GM18951 (cell line): ENCODE data around the gene SCNN1G.

Experiments
- POLR2A ChIP-seq: IDR thresholded peaks from 4 replicates; pipeline ENCODE4 v1.6.1; 2011; ENCODE audit warnings: mild to moderate bottlenecking; ENCODE audit not compliant: insufficient read length, insufficient read depth; ENCODE audit errors: extremely low read depth
- in situ Hi-C: fragments of 300-500 bp; cut with MboI; formaldehyde crosslinking; loops from one replicate; pipeline ENCODE4 v1.12.0; 2022; ENCODE audit warnings: low sequenced_read_pairs, mixed read lengths, inconsistent platforms; ENCODE audit not compliant: unreplicated experiment

The SCNN1G gene

DNA sequence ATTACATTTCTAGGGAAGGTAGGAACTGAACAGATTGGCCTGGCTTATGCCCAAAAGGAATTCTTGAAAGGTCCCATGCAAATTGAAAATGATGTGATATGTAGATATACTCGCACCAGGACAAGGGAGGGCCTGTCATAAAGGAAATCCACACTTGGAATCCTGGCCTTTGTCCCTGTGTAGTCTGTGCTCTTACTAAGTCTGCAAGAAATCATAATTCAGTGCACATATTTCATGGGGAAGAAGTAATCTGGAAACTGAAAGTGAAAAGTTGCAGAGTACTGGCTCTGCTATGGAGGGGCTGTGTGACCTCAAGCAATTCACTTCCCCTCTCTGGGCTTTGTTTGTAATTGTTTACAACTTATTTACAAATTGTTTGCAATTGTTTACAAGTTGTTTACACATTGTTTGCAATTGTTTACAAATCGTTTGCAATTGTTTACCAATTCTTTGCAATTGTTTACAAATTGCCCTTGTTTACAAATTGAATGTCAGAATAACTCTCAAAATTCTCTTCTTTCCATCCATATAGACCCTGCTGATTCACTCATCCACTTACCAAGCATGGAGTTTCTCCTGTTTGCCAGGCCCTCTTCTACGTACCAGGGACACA lies 12.9 kb downstream of the SCNN1G start:
- in situ Hi-C loops = no loop called here
- TF ChIP-seq POLR2A = no peak

DNA sequence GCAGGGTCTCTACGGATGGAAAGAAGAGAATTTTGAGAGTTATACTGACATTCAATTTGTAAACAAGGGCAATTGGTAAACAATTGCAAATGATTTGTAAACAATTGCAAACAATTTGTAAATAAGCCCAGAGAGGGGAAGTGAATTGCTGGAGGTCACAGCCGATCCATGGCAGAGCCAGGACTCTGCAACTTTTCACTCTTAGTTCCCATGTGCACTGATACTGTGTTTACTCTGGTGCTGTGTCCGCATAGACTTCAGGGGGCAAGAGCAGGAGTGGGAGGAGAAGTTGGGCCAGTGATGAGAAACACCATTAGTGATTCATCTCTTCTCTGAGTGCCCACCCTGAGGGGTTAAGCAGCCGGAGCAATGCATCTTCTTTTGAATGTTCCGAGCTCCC lies 14.0 kb downstream of the SCNN1G start:
- in situ Hi-C loops = no loop called here
- no peak for TF ChIP-seq POLR2A

DNA sequence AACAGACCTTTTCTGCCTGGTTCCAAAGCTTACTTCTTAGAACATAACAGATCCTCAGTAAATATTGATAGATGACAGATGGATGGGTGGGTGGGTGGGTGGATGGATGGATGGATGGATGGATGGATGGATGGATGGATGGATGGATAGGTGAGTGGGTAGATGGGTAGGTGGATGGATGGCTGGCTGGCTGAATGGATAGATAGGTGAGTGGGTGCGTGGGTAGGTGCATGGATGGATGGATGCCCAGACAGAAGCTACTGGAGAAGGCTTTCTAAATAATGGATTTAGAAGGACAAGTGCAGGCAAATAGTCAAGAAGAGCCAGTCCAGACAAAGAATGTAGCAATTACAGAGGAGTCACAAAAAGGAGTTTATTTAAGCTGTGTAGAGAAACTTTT lies 19.6 kb downstream of the SCNN1G start:
- TF ChIP-seq POLR2A = no peak
- in situ Hi-C loops = no loop called here

DNA sequence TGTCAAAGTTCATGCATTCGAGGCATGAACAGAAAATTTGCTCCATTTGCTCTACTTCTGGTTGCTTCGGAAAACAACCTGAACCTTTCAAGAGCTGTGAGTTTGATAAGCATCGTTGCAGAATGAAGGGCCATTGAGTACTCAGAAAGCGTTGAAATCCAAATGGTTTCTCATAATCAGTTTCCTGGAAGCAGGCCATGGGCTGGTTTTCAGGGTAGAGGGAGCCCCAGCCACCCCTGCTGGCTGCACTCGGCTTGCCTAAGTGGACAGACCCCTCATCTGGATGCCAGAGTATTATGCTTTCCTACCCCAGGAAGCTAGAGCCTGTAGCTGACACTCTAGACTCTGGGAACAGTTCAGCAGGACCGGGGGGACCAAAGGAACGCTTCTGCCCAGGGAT lies 24.4 kb downstream of the SCNN1G start:
- in situ Hi-C loops = no loop called here
- TF ChIP-seq POLR2A = no peak

DNA sequence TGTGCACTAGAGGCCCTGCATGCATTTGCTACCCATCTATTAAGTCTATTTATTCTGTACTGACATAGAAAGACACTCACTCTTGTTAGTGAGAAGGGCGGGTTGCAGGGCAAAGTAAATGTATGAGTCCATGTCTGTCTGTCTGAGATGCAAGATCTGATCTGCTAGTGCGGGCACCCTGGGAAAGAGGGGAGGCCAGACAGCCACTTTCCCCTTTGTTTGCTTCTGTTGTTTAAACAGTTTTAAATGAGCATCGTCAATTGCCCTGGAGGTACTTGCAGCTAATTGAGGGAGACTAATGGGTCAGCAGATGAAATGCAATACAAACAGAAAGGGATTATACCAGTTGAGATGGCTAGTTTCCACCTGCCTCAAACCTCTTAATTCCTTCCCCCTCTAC lies 24.9 kb downstream of the SCNN1G start:
- in situ Hi-C loops = no loop called here

DNA sequence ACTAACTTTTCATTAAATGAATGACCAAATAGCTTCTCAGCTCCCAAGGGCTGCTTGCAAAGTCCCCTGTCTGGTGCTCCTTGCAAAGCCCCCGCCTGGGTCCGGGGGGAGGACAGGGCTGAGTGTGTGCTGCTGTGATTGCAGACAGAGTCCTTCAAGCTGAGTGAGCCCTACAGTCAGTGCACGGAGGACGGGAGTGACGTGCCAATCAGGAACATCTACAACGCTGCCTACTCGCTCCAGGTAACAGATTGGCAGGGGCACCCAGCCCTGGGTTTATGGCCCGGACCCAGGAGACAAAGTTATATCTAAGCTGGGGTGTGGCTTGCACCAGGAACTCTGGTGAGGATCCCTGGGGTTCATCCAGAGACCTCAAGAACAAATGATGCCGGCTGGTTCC lies 27.1 kb downstream of the SCNN1G start:
- in situ Hi-C loops = no loop called here
- TF ChIP-seq POLR2A = no peak

More for the DNA sequence above, 24.9 kb downstream of the SCNN1G start:
- no peak for TF ChIP-seq POLR2A

DNA sequence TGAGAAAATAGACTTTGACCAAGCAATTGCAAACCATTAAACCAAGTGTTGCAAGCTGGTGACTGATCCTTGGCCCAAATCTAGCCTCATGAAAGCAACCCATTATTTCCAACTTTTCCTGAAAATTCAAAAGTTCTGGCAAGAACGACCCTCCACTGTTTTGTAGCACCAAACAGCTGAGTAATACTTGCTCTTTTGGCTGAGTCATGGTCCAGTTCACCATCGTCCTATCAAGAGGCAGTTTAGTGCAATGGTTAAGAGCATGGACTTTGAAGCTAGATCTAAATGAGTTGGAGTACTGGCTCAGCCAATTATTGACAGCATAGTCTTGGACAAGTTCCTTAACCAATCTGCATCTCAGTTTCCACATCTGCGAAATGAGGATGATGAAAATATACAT lies 31.3 kb downstream of the SCNN1G start:
- TF ChIP-seq POLR2A = no peak
- in situ Hi-C loops = no loop called here

DNA sequence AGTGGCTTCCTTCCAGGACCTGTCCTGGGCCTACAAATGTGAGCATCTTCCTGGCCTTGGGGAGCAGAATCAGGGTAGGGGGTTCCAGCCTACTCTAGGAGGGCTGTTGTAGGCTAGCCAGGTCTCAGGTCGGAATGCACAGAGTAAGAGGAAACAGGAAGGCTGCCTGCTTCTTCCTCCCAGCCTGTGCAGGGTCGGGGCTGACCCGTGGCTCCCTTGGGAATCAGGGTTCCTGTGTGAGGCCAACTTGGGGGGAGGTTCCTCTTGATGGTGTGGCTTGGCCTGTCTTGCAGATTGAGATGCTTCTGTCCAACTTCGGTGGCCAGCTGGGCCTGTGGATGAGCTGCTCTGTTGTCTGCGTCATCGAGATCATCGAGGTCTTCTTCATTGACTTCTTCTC lies 32.3 kb downstream of the SCNN1G start:
- in situ Hi-C loops = no loop called here

DNA sequence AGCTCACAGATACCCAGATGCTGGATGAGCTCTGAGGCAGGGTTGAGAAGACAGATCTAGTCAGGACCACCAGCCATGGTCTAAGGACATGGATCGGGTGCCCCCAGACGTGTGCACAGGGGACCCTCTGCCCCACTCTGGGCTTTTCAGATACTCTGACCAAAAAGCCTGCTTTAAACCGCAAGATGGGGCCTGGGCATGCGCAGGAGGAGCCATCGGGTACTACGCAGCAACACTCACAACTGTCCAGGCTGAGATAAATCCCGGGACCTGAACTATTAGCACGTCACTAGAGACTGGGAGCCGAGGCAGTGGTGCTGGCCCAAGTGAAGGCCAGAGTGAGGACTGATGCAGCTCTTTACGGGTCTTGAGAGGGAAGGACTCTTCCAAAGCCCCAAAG lies 32.9 kb downstream of the SCNN1G start:
- no peak for TF ChIP-seq POLR2A
- in situ Hi-C loops = no loop called here

More for the DNA sequence above, 32.3 kb downstream of the SCNN1G start:
- TF ChIP-seq POLR2A = no peak

DNA sequence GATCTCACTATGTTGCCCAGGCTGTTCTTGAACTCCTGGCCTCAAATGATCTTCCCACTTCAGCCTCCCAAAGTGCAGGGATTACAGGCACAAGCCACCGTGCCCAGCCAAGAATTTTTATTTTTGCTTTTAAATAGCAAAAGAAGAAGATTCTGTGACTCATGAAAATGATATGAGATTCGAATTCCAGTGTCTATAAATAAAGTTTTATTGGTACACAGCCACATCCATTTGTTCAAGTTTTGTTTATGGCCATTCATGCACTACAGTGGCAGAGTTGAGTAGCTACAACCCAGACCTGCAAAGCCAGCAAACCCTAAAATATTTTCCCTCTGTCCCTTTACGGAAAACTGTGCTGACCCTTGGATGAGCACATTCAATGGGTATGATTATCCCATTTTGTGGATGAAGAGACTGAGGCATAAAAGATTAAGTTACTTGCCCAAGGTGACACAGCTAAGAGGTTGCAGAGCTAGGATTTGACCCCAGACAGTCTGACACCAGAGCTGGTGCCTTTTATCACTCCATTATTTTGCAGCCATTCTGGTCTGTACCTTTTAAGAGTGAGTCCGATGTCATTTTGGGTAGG lies 34.2 kb downstream of the SCNN1G start:
- in situ Hi-C loops = no loop called here

DNA sequence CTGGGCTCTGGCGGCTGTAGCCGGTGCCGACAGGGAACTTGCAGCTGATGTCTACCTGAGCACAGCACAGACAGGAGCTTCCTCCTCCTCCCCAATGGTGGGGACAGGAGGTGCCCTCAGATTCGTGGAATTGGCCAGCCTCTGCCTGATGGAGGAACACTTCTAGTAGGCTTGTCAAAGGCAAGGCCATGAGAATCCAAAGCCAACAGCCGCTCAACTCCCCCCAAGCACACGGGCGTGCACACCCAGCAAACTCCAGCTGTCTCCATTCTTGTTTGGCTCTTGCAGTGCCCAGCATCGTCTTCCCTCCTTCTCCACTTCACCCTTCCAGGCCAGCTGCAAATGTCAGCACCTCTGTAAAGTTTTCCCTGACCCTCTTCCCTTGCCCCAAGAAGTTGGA lies 35.1 kb downstream of the SCNN1G start:
- in situ Hi-C loops = no loop called here
- no peak for TF ChIP-seq POLR2A

More for the DNA sequence above, 34.2 kb downstream of the SCNN1G start:
- TF ChIP-seq POLR2A = no peak

DNA sequence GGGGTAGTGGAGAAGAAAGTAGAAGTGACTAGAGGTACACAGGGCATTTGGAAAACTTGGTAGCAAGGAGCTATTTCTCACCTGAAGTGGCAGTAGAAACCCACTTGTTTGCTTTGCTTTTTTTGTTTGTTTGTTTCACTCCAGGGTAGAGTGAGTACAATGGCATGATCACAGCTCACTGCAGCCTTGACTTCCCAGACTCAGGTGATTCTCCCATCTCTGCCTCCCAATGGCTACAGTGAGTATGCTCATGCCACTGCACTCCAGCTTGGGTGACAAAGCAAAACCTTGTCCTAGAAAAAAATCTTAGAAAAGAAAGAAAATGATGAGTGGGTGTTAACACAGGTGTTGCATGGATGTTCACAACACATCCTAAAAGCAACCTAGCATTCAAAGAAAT lies 40.4 kb downstream of the SCNN1G start:
- no peak for TF ChIP-seq POLR2A
- in situ Hi-C loops = no loop called here

DNA sequence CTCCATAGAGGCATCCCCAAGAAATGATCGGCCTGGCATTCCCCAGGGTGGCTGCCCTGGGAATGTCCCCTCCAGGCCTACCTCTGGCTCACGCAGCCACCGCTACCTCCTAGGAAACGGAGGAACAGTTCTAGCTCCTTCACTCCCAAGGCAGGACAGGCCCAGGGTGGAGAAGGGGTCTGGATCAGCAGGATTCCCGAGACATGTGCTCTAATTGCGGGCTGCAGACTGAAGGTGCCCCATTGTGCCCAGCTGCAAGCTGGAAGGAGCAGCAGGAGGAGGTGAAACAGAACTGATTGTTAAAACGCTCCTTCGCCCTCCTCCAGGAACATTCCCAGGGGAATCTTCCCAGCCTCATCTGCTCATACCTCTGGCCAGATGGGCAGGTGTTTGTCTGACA lies 40.8 kb downstream of the SCNN1G start:
- in situ Hi-C loops = no loop called here
- TF ChIP-seq POLR2A = no peak

DNA sequence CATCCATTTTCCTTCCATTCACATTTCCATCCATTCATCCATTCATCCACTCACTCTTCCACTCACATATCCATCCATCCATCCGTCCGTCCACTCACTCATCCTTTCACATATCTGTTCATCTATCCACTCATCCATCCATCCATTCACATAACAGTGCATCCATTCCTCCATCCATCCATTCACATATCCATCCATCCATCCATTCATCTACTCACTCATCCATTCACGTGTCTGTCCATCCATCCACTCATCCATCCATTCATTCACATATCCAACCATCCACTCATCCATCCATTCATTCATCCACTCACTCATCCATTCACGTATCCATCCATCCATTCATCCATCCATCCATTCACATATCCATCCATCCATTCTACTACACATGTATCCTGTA lies 42.6 kb downstream of the SCNN1G start:
- no peak for TF ChIP-seq POLR2A
- in situ Hi-C loops = no loop called here
